CD1c-positive myeloid dendritic cell (primary cell): ENCODE results near the gene TCTN3.
"Not testable (repeated sequence)": the region's sequence is repeated elsewhere in the genome, so short reads cannot be mapped to it uniquely, and the experiment has no call there.

ENCODE experiments used
- DNase-seq: peaks from one replicate; pipeline ENCODE4 v3.0.0-alpha.2; 2016; ENCODE audit errors: extremely low spot score

The TCTN3 gene

GRCh38 chr10:95688648-95689047 lies 5.1 kb downstream of the TCTN3 start:
- DNase-seq, result no peak

GRCh38 chr10:95683966-95684365 lies 9.8 kb downstream of the TCTN3 start:
- no peak for DNase-seq

GRCh38 chr10:95675403-95676116 lies 18.2 kb downstream of the TCTN3 start:
- no peak for DNase-seq

- no peak for DNase-seq
Observed at GRCh38 chr10:95674643-95675042, 19.1 kb downstream of the TCTN3 start.

- DNase-seq, result not testable (repeated sequence)
Observed at GRCh38 chr10:95672641-95673040, 21.1 kb downstream of the TCTN3 start.

GRCh38 chr10:95664543-95664942 lies 29.2 kb downstream of the TCTN3 start:
- DNase-seq, result no peak

- DNase-seq, result no peak
Observed at GRCh38 chr10:95663496-95663895, 30.2 kb downstream of the TCTN3 start.

GRCh38 chr10:95661818-95662217 lies 31.9 kb downstream of the TCTN3 start:
- DNase-seq, result no peak

- no peak for DNase-seq
Observed at GRCh38 chr10:95660283-95660682, 33.4 kb downstream of the TCTN3 start.

GRCh38 chr10:95657250-95657649 lies 36.5 kb downstream of the TCTN3 start:
- DNase-seq, result no peak

GRCh38 chr10:95656291-95657164 lies 37.2 kb downstream of the TCTN3 start, which contains the start of gene ALDH18A1:
ALDH18A1 (minus strand) TSS chr10:95656711; CDS start chr10:95653377, 3,334 bp downstream.
- peak; percentile 76 for DNase-seq

GRCh38 chr10:95655571-95656290 lies 38.0 kb downstream of the TCTN3 start:
- no peak for DNase-seq

GRCh38 chr10:95653895-95654294 lies 39.8 kb downstream of the TCTN3 start:
- DNase-seq, result no peak

GRCh38 chr10:95651346-95652060 lies 42.2 kb downstream of the TCTN3 start:
- DNase-seq, result peak; percentile 4

- DNase-seq, result no peak
Observed at GRCh38 chr10:95650232-95650631, 43.5 kb downstream of the TCTN3 start.

GRCh38 chr10:95648138-95648537 lies 45.6 kb downstream of the TCTN3 start:
- no peak for DNase-seq

GRCh38 chr10:95646160-95646559 lies 47.6 kb downstream of the TCTN3 start:
- no peak for DNase-seq

GRCh38 chr10:95644901-95645300 lies 48.8 kb downstream of the TCTN3 start:
- no peak for DNase-seq

GRCh38 chr10:95640891-95641315 lies 52.8 kb downstream of the TCTN3 start:
- no peak for DNase-seq

- DNase-seq, result no peak
Observed at GRCh38 chr10:95637911-95638310, 55.8 kb downstream of the TCTN3 start.

GRCh38 chr10:95637140-95637539 lies 56.6 kb downstream of the TCTN3 start:
- no peak for DNase-seq

GRCh38 chr10:95635319-95635733 lies 58.4 kb downstream of the TCTN3 start:
- DNase-seq, result no peak
